Panc1 (cell line): ENCODE measurements around the gene ARHGEF17. TPM values are rescaled to one million over a fixed set of nuclear protein-coding genes. Genes with fewer than 3 reads are reported as not detected.
A peak's percentile ranks its signal among the peaks of the same experiment; 100 is the strongest.

ENCODE experiments used
- ATAC-seq: fragments of 200-7000 bp; cut with Tn5 transposase; 2 replicates; pipeline ENCODE4 v1.9.1; 2020; ENCODE audit warnings: mild to moderate bottlenecking, moderate library complexity
- Bru-seq: library from RNA; stranded (reverse); fragments of 400-500 nt; gene quantifications from one replicate; lab custom pipeline; 2021; lab: Mats Ljungman, UMichigan
- BruChase-seq, 2 experiments: library from RNA; stranded (reverse); fragments of 400-500 nt; gene quantifications; one replicate each; lab custom pipeline; 2021; lab: Mats Ljungman, UMichigan
- BruUV-seq: library from RNA; stranded (reverse); fragments of 400-500 nt; replicated peaks from 2 replicates; lab custom pipeline; 2021; lab: Mats Ljungman, UMichigan
- CTCF ChIA-PET: fragments of 300-600 bp; sonication (Branson Sonifier 250); formaldehyde crosslinking; loops from one replicate; lab custom pipeline; 2022; ENCODE audit warnings: antibody characterized with exemption; lab: Charles Lee
- POLR2A ChIA-PET: fragments of 300-600 bp; sonication (Branson Sonifier 250); formaldehyde crosslinking; loops from one replicate; lab custom pipeline; 2022; ENCODE audit warnings: antibody characterized with exemption; lab: Charles Lee
- DNase-seq: peaks from one replicate; pipeline ENCODE4 v3.0.0-alpha.2; 2010; ENCODE audit warnings: low read depth, low spot score
- H3K27ac ChIP-seq: 2 replicates; pipeline ENCODE4 v1.5.1; 2011; ENCODE audit warnings: mild to moderate bottlenecking, low read length, inconsistent platforms
- H3K27me3 ChIP-seq: fragments of 200-500 bp; sonication (Bioruptor generic); 2 replicates; pipeline ENCODE4 v1.6.0; 2014; ENCODE audit warnings: low read length, inconsistent platforms; ENCODE audit not compliant: control insufficient read depth, insufficient read depth
- H3K36me3 ChIP-seq: fragments of 200-500 bp; sonication (Bioruptor generic); 2 replicates; pipeline ENCODE4 v1.5.1; 2014; ENCODE audit warnings: inconsistent platforms, mild to moderate bottlenecking, low read length, moderate library complexity; ENCODE audit not compliant: control insufficient read depth, insufficient read depth
- H3K4me1 ChIP-seq: 2 replicates; pipeline ENCODE4 v1.5.1; 2011; ENCODE audit warnings: inconsistent platforms, mild to moderate bottlenecking, low read length, moderate library complexity; ENCODE audit not compliant: control insufficient read depth, insufficient read depth
- H3K4me3 ChIP-seq, 2 experiments: 2 replicates each; pipeline ENCODE4 v1.5.1; 2011 to 2012; ENCODE audit warnings: low read depth in 2 of 2, low read length in 2 of 2, mild to moderate bottlenecking in 2 of 2, inconsistent platforms in 1 of 2, moderate library complexity in 1 of 2
- H3K9me3 ChIP-seq: fragments of 200-500 bp; sonication (Bioruptor generic); 2 replicates; pipeline ENCODE4 v1.5.1; 2014; ENCODE audit warnings: low read depth, mild to moderate bottlenecking, inconsistent platforms, low read length, moderate library complexity; ENCODE audit not compliant: control insufficient read depth, insufficient read depth
- CTCF ChIP-seq: fragments of 450-650 bp; IDR thresholded peaks from 2 replicates; pipeline ENCODE4 v1.5.1; 2017; ENCODE audit warnings: mild to moderate bottlenecking
- POLR2AphosphoS5 ChIP-seq: IDR thresholded peaks from 2 replicates; pipeline ENCODE4 v1.6.1; 2012; ENCODE audit warnings: mild to moderate bottlenecking, low read depth, low read length, moderate library complexity
- REST ChIP-seq, 2 experiments: IDR thresholded peaks; 2 replicates each; pipeline ENCODE4 v1.6.1; 2011 to 2012; ENCODE audit warnings: low read depth in 2 of 2, control low read depth in 1 of 2, low read length in 1 of 2, mild to moderate bottlenecking in 1 of 2, moderate library complexity in 1 of 2; ENCODE audit not compliant: insufficient read depth in 1 of 2
- SIN3A ChIP-seq: IDR thresholded peaks from 2 replicates; pipeline ENCODE4 v1.6.1; 2012; ENCODE audit warnings: low read depth, mild to moderate bottlenecking, low read length, moderate library complexity, borderline replicate concordance; ENCODE audit not compliant: insufficient read depth
- TCF7L2 ChIP-seq: IDR thresholded peaks from 2 replicates; pipeline ENCODE4 v1.6.1; 2011; ENCODE audit warnings: mild to moderate bottlenecking, low read depth, low read length, inconsistent platforms
- in situ Hi-C: cut with HindIII; loops from 2 replicates; pipeline ENCODE4 v1.10.0; 2016; ENCODE audit warnings: low sequenced_read_pairs, low pct_unique_long_range_greater_than_20kb
- intact Hi-C: fragments of 100-400 bp; cut with micrococcal nuclease; formaldehyde crosslinking; loops from one replicate; pipeline ENCODE4 v1.10.0; 2022; ENCODE audit not compliant: unreplicated experiment
- long read RNA-seq: library from polyadenylated mRNA; unstranded; transcript quantifications from one replicate; pipeline ENCODE4 v2.0.0, GENCODE V29; 2021; ENCODE audit not compliant: unreplicated experiment
- polyA plus RNA-seq: library from polyadenylated mRNA; unstranded; fragments of >200 nt; gene quantifications from one replicate; pipeline ENCODE4 v1.2.1, GENCODE V29; 2012; ENCODE audit warnings: missing spikeins; ENCODE audit not compliant: insufficient read length
- total RNA-seq: library from RNA; stranded (reverse); gene quantifications from one replicate; pipeline ENCODE4 v1.2.1, GENCODE V29; 2021; ENCODE audit not compliant: unreplicated experiment

Gene ARHGEF17
- 43.2 TPM for total RNA-seq
- polyA plus RNA-seq = 52.5 TPM
- Bru-seq, nascent RNA = percentile 67 among the genes with signal in this experiment
- BruChase-seq, experiment 1, labeled RNA remaining after a 2-hour chase = percentile 72 among the genes with signal in this experiment
- BruChase-seq, experiment 2, labeled RNA remaining after a 6-hour chase = percentile 74 among the genes with signal in this experiment
- long read RNA-seq, full-length matches to known transcripts = 13 of 56 reads
- long read RNA-seq, partial matches to known transcripts = 34 of 56 reads
- long read RNA-seq, other reads (novel, unspliced or antisense) = 9 of 56 reads

GRCh38 chr11:73308003-73308960 lies at the start of gene ARHGEF17:
ARHGEF17 (plus strand) TSS chr11:73308276; CDS start chr11:73308639, 363 bp downstream.
- POLR2A ChIA-PET = interaction anchor here (0.6 to 0.7 kb wide), 3 partner anchors 25 to 60 kb away, joined by 3 read pairs; no protein-coding TSS in a partner anchor
- CTCF ChIA-PET = interaction anchor here (0.9 to 3.4 kb wide), 13 partner anchors 13 to 85 kb away, joined by 3 to 55 read pairs (median 6); no protein-coding TSS in a partner anchor

More at GRCh38 chr11:73308003-73308960, at the start of gene ARHGEF17:
- ATAC-seq = peak; percentile 62
- in situ Hi-C loops (no loop called here), intact Hi-C loops (loop anchor here (10.0 kb wide), 1 partner anchor 87 kb away; no protein-coding TSS in a partner anchor)
- no TSS peak for BruUV-seq
- Histone ChIP-seq H3K9me3 (no peaks in the 10 kb centered on the region), H3K4me1 (peaks cover 39% of the 10 kb centered on the region), H3K27me3 (no peaks in the 10 kb centered on the region), H3K4me3 (peak within 1 kb of the TSS; percentile 79 to 91), H3K27ac (peak within 1 kb of the TSS; percentile 81), H3K36me3 (no peaks in the 10 kb centered on the region)
- TF ChIP-seq SIN3A (no peak; the same call in 1 of the 2 replicates), POLR2AphosphoS5 (no peak; the same call in 1 of the 2 replicates), TCF7L2 (no peak), CTCF (no peak), REST (IDR thresholded peaks at IDR 0.05; ENCODE audit: insufficient read depth in 1 of 2, low read depth in 2 of 2, low read length in 1 of 2) (no peak)
- no peak for DNase-seq
